KG1 (cell line): ENCODE data around the gene CHD9NB.

Source experiments
- DNase-seq: peaks from one replicate; lab custom pipeline; 2025; lab: John Stamatoyannopoulos, UW

CHD9NB gene

GRCh38 chr16:53052519-53053501 lies at the start of gene CHD9NB:
Gene CHD9NB, minus strand, starts transcription at chr16:53052897. Its CDS starts 8,739 bp downstream, at chr16:53044158.
- DNase-seq, result no peak

- DNase-seq, result no peak
Measured at GRCh38 chr16:53100889-53101288, 48.2 kb upstream of the CHD9NB start.

GRCh38 chr16:53100131-53100748 lies 47.5 kb upstream of the CHD9NB start:
- DNase-seq, result no peak

- DNase-seq, result peak; percentile 67
Measured at GRCh38 chr16:53099318-53100130, 46.8 kb upstream of the CHD9NB start.

GRCh38 chr16:53098526-53099317 lies 46.0 kb upstream of the CHD9NB start:
- peak; percentile 66 for DNase-seq

- no peak for DNase-seq
Measured at GRCh38 chr16:53097190-53097589, 44.5 kb upstream of the CHD9NB start.

GRCh38 chr16:53094013-53094630 lies 41.4 kb upstream of the CHD9NB start:
- DNase-seq, result peak; percentile 49

- no peak for DNase-seq
Measured at GRCh38 chr16:53093162-53093744, 40.6 kb upstream of the CHD9NB start.

GRCh38 chr16:53092284-53092683 lies 39.6 kb upstream of the CHD9NB start:
- no peak for DNase-seq

GRCh38 chr16:53091466-53092211 lies 38.9 kb upstream of the CHD9NB start:
- no peak for DNase-seq

GRCh38 chr16:53090591-53091411 lies 38.1 kb upstream of the CHD9NB start:
- DNase-seq, result peak; percentile 24

- no peak for DNase-seq
Measured at GRCh38 chr16:53090286-53090590, 37.5 kb upstream of the CHD9NB start.

- no peak for DNase-seq
Measured at GRCh38 chr16:53089434-53090285, 37.0 kb upstream of the CHD9NB start.

GRCh38 chr16:53087101-53087500 lies 34.4 kb upstream of the CHD9NB start:
- no peak for DNase-seq

GRCh38 chr16:53085931-53086421 lies 33.3 kb upstream of the CHD9NB start:
- no peak for DNase-seq

- DNase-seq, result no peak
Measured at GRCh38 chr16:53085369-53085843, 32.7 kb upstream of the CHD9NB start.

GRCh38 chr16:53084746-53085334 lies 32.1 kb upstream of the CHD9NB start:
- no peak for DNase-seq
